Measurements from ENCODE around the gene AGBL2. TPM values are rescaled to one million over a fixed set of nuclear protein-coding genes. Genes with fewer than 3 reads are reported as not detected.
"Not testable (repeated sequence)": the region's sequence is repeated elsewhere in the genome, so short reads cannot be mapped to it uniquely, and the experiment has no call there.

The AGBL2 gene
- total RNA-seq, 6 experiments from 2014 or later: 0.43 to 5.8 (median 2.1) TPM

GRCh38 chr11:47716692-47717091 is 1.5 kb upstream of the AGBL2 start:
- no peak for ATAC-seq
- peak overlapping the region in 1 of 3 donors; percentile 5 for H3K27ac ChIP-seq
- H3K4me1 ChIP-seq: peaks cover 0 to 21% (median 5%) of the 10 kb centered on the region in 4 donors
- H3K27me3 ChIP-seq: no peaks in the 10 kb centered on the region
- WGBS (ENCODE audit: insufficient coverage, low coverage, low lambda C conversion rate, missing lambda C conversion rate): 48% methylated on average over 5 of the region's 5 CpGs
- H3K36me3 ChIP-seq: peaks cover 3 to 43% (median 25%) of the 10 kb centered on the region in 4 donors
- DNase-seq: no peak
- TF ChIP-seq POLR2A (IDR thresholded peaks at IDR 0.05): no peak
- peak in 1 of 4 donors; percentile 16 for TF ChIP-seq CTCF (IDR thresholded peaks at IDR 0.05)
- H3K9me3 ChIP-seq: no peaks in the 10 kb centered on the region
- intact Hi-C loops (cut with DNase I): loop anchor here in 1 of 2 donors (10.0 kb wide), 1 partner anchor 62 kb away; no protein-coding TSS in a partner anchor
- H3K4me3 ChIP-seq: no peak overlapping the region

DNA sequence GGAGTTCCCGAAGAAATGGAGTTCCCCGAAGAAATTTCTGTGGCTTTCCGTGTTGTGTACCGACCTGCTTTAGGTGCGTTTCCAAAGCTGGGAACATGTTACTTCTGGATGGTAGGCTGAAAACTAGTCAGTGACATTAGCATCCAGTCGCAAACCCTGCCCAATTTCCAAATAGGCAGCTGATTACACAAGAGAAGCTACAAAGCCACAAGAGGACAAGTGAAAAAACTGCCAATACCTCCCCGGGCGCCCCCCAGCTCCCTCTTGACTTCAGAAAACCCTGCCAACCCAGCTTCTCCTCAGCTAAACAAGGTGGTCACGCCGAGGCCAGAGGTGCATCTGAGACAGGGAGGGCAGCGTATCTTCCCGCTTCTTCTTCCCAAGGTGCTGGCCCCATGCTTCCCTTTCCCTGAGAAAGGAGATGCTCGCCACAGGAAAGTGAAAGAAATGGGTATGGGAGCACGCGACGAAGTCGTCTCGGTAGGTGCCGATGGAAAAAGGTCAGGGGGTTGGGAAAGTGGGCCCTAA is 551 bp downstream of the AGBL2 start:
- intact Hi-C loops (cut with DNase I): loop anchor here in 1 of 2 donors (10.0 kb wide), 1 partner anchor 60 kb away; no protein-coding TSS in a partner anchor

GRCh38 chr11:47711816-47712215 is 3.4 kb downstream of the AGBL2 start:
- WGBS (ENCODE audit: insufficient coverage, low coverage, low lambda C conversion rate, missing lambda C conversion rate): 51% methylated on average over 5 of the region's 5 CpGs
- intact Hi-C loops (cut with DNase I): loop anchor here in 1 of 2 donors (10.0 kb wide), 1 partner anchor 57 kb away; no protein-coding TSS in a partner anchor
- DNase-seq: no peak

More for the DNA sequence above, 551 bp downstream of the AGBL2 start:
- H3K4me1 ChIP-seq: peaks cover 0 to 24% (median 3%) of the 10 kb centered on the region in 4 donors
- no peaks in the 10 kb centered on the region for H3K27me3 ChIP-seq
- H3K9me3 ChIP-seq: no peaks in the 10 kb centered on the region
- peaks cover 0 to 28% (median 16%) of the 10 kb centered on the region in 4 donors for H3K36me3 ChIP-seq
- peak; percentile 69 to 73 (median 70) for ATAC-seq
- WGBS (ENCODE audit: insufficient coverage, low coverage, low lambda C conversion rate, missing lambda C conversion rate): 5% methylated on average over 19 of the region's 19 CpGs
- no peak for TF ChIP-seq CTCF (IDR thresholded peaks at IDR 0.05)
- TF ChIP-seq POLR2A (IDR thresholded peaks at IDR 0.05): no peak
- peak overlapping the region; percentile 25 to 77 (median 73) for H3K27ac ChIP-seq
- DNase-seq: peak in 1 of 3 donors; percentile 58
- peak overlapping the region; percentile 89 to 91 (median 89) for H3K4me3 ChIP-seq

GRCh38 chr11:47711225-47711624 is 3.9 kb downstream of the AGBL2 start:
- TF ChIP-seq CTCF (IDR thresholded peaks at IDR 0.05) (no peak), POLR2A (IDR thresholded peaks at IDR 0.05) (no peak)
- Histone ChIP-seq H3K27me3 (no peaks in the 10 kb centered on the region), H3K4me1 (peaks cover 0 to 24% (median 3%) of the 10 kb centered on the region in 4 donors), H3K36me3 (no peaks in the 10 kb centered on the region), H3K27ac (peak overlapping the region in 1 of 3 donors; percentile 49), H3K4me3 (peak overlapping the region in 1 of 3 donors; percentile 7), H3K9me3 (no peaks in the 10 kb centered on the region)
- 42% methylated on average over 5 of the region's 5 CpGs for WGBS (ENCODE audit: insufficient coverage, low coverage, low lambda C conversion rate, missing lambda C conversion rate)
- intact Hi-C loops (cut with DNase I): loop anchor here in 1 of 2 donors (10.0 kb wide), 1 partner anchor 56 kb away; no protein-coding TSS in a partner anchor
- ATAC-seq (peak in 3 of 4 donors; percentile 46 to 59 (median 46)), DNase-seq (peak in 2 of 3 donors; percentile 46 to 53)

More at GRCh38 chr11:47711816-47712215, 3.4 kb downstream of the AGBL2 start:
- Histone ChIP-seq H3K4me3 (no peak overlapping the region), H3K9me3 (no peaks in the 10 kb centered on the region), H3K27me3 (no peaks in the 10 kb centered on the region), H3K36me3 (peaks cover 0 to 3% (median 1%) of the 10 kb centered on the region in 4 donors), H3K27ac (peak overlapping the region in 1 of 3 donors; percentile 49), H3K4me1 (peaks cover 0 to 24% (median 3%) of the 10 kb centered on the region in 4 donors)
- peak in 1 of 4 donors; percentile 39 for ATAC-seq
- TF ChIP-seq CTCF (IDR thresholded peaks at IDR 0.05) (no peak), POLR2A (IDR thresholded peaks at IDR 0.05) (no peak)

- peaks cover 0 to 15% (median under 1%) of the 10 kb centered on the region in 4 donors for H3K4me1 ChIP-seq
- H3K27ac ChIP-seq; H3K36me3 ChIP-seq; ATAC-seq; intact Hi-C loops (cut with DNase I); H3K4me3 ChIP-seq; H3K27me3 ChIP-seq; DNase-seq; H3K9me3 ChIP-seq: not testable (repeated sequence)
- 92% methylated on average over 4 of the region's 5 CpGs for WGBS (ENCODE audit: insufficient coverage, low coverage, low lambda C conversion rate, missing lambda C conversion rate)
Measured at GRCh38 chr11:47707275-47707786, 7.8 kb downstream of the AGBL2 start.
